Measurements from ENCODE around the gene MACO1.

Gene MACO1

DNA sequence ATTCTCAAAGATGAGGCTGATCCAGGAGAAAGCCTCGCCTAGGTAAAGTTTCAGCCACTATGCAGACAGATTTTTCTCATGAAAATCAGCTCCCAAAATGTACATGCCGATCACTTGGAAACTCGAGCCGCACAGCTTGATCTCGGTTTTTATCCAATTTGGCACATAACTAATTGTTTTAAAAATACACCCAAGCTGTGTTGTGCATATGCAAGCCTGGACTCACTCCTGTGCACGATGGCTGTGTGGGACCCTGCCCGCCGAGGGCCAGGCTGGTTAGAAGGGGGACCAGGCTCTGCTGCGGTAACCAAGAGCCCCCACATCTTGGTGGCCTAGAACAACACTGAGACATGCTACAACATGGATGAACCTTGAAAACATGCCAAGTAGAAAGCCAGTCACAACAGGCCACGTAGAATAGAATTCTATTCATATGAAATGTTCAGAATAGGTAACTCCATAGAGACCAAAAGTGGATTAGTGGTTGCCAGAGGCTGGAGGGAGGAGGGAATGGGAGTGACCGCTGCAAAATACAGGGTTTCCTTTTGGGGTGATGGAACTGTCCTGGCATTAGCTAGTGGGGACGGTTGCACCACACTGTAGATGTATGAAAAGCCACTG, 96.6 kb downstream of the MACO1 start:
- no peak for DNase-seq

DNA sequence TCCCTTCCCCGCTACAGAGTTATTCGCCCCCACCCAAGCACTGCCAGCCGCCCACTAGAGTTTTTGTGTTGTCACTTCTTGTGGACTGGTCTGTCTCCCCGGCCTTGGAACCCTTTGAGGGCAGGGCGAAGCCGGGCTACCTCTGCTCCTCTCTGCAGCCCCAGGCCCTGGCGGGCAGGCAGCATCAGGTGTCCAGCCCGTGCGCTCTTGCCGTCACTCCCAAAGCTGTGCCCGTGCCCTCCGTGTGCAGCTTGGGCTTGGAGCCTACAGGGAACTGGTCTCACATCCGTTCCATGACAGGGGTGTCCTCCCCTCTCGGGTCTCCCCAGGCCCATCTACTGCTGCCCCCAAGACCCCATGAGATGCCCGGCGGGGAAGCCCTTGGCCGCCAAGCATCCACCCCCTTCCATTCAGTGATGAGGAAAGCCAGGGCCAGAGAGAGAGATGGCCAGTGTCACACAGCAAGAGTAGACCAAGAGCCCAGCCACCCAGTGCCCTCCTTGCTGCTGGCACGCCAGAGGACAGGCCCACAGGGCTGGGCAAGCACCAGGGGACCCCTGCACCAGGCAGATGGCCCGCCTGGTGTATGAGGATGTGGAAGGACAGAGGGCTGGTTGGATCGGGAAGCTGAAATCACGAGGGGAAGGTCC, 97.4 kb downstream of the MACO1 start:
- DNase-seq, result no peak

DNA sequence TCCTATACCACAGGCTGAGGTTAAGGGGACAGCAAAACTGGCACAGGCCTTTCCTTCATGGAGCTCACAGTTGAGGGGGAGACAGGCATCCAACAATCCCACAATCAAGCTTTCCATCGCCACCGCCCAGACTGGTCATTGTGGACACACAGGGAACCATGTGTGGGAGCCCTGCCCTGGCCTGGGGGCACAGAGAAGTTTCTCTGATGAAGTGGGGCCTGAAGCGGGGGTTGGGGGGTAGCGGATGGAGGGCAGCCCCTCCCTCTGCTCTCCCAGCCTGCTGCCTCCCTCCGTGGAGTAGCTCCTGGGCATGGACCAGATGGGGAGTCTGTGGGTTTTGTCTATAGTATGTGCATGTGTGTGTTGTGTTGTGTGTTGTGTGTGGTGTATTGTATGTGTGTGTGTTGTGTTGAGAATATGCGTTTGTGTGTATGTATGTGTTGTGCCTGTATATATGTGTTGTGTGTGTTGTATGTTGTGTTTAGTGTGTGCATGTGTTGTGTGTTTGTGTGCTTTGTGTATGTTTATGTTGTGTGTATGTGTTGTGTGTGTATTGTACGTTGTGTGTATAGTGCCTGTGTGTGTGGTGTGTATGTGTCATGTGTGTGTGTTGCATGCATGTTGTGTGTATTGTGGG, 98.3 kb downstream of the MACO1 start:
- DNase-seq, result no peak

DNA sequence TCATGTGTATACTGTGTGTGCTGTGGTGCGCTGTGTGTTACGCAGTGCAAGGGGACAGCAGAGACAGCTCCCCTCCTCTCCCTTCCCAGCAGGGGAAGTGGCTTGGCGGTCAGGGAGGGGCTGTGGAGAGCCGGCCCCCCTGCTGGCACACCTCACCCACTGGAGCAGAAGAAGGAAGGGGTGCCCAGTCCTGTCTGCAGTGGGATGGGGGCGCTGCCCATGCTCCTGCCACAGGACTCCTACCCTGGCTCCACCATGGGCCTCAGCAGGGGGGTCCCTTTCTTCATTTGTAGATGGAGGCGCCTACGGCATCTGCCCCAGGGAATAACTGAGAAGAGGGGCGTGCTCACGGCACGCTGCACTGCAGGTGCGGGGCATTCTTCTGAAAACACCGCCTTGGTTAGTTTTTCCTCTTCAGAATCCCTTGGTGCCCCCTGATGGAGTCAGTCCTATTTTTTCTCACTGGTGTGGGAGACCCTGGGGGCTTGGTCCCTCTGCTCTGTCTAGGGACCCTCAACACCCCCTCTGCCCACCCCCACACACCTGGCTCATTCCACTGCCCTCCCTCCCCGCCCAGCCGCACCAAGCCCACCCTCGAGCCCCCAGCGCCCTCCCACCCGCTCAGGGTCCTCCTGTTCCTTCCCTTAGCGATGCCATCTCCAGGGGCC, 99.0 kb downstream of the MACO1 start:
- no peak for DNase-seq

DNA sequence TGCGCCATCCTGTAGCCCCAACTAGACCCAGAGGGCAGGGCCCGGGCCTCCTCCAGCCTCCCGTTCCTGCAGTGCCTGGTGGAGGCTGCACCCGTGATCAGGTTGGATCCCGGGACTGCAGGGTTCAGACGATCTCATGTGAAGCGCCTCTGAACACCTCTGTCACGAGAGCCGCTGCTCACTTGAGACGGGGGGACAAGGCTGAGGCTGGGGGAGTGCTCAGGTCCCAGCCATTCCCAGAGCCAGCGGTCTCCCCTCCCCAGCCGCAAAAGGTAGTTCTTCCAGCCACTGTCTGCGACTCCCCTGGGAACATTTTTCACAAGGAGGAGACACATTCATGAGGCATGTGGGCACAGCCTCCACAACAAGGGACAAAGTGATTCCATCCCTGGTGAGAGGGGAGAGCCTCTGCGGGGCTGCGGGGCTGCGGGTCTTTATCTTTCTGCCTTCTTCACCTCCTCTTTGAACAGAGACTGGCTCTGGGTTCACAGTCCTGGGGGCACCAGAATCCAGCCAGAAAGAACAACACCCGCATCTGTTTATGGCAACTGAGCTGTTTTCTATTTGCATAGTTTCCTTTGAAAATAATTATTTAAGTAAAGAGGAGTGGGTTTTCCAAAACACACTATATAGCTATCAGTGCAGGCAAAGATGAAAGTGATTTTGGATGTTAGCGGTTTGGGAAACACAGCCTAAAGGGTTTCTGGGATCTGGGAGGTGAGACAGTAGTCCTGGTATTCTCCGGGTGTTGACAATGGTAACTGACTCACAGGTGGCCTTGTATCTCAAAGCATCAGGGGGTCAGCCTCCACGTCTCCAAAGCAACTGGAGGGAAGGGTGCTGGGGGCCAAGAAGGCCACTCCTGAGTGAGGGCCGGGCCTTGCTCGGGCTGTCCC, 99.7 kb downstream of the MACO1 start:
- no peak for DNase-seq

DNA sequence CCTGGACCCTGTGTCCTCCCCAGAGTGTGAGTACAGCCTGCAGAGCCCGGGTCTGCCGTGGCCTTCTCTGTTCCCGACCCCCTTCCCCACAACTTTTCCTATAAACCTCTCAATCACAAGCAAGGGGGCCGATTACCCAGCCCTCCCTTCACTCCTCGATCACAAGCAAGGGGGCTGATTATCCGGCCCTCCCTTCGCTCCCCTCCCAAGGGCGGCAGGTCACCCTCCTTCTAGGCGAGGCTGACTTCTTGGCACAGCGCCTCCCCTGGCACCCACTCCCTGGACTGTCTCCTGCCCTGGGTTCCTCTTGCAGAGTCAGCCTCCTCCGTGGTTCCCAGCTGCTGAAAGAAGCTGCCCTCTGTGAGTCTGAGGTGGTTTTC, 100.4 kb downstream of the MACO1 start:
- no peak for DNase-seq

DNA sequence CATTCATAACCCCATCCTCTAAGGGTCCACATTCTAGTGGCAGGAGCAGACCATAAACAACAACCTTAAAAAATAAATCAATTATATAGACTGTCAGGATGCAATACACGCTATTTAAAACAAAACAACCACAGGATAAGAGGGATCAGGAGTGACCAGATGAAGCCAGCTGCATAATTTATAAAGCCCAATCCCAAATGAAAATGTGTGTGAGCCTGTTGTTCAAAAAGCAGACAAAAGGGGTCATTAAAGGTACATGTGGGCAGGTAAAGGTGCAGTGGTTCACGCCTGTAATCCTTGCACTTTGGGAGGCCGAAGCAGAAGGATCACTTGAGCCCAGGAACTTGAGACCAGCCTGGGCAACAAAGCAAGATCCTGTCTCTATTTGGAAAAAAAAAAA, 102.3 kb downstream of the MACO1 start:
- no peak for DNase-seq

DNA sequence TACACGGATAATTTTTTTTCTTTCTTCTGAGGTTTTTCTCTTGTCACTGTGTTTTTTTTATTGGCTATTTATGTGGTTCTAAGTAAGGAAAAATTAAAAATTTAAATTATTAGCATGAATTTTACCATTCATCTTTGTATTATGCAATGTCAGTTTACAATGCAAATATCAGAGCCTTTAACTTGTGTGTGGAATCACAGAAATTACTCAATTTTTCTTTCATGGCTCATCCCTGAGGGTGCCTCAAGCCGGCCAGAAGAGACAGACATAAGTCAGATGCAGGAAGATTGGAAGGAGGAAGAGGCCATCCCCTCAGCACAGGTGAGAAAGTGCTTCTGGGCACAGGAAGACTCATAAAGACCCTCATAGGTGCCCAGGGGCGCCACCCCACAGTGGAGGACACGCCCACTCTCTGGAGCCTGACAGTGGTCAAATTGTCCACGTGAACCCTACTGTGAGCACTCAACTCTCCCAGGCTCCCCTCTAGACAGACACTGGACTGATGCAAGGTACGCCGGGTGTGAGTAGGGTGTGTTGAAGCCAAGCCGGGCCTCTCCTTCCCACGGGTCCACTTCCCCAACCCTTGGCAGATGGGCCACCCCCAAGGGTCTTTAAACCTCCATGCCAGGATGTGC, 103.2 kb downstream of the MACO1 start:
- DNase-seq, result no peak

DNA sequence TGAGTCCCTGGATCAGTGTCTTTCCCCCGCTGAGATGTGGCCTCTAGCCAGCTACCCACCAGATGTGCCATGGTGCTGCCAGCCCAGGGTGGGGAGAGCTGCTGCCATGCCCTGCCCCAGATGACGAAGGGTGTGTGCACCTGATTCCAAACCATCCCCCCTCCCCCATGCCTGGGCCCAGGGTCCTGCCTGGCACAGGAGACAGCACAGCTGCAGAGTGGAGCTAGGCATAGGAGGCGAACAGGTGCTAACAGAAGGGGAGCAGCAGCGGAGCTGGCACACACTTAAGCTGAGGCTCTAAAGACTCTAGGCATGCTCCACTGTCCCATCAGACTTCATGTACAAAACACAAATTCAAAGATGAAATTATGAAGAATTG, 103.7 kb downstream of the MACO1 start:
- no peak for DNase-seq

DNA sequence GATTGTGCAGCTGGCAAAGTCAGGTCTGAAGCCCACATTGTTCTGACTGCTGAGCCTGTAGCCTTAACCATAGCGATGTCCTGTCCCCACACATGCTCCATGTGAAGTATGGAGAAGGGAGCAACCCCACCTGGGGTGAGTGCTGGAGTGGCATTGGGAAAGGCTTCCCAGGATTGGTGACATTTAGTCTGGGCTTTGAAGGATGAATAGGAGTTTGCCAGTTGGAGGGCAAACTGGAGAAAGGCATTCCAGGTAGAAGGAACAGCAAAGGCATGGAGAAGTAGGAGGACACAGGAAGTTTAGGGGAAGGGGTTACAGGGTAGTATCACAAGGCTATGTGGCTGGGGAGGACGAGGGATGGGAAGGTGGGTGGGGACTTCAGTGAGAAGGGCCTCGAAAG, 105.4 kb downstream of the MACO1 start:
- no peak for DNase-seq

DNA sequence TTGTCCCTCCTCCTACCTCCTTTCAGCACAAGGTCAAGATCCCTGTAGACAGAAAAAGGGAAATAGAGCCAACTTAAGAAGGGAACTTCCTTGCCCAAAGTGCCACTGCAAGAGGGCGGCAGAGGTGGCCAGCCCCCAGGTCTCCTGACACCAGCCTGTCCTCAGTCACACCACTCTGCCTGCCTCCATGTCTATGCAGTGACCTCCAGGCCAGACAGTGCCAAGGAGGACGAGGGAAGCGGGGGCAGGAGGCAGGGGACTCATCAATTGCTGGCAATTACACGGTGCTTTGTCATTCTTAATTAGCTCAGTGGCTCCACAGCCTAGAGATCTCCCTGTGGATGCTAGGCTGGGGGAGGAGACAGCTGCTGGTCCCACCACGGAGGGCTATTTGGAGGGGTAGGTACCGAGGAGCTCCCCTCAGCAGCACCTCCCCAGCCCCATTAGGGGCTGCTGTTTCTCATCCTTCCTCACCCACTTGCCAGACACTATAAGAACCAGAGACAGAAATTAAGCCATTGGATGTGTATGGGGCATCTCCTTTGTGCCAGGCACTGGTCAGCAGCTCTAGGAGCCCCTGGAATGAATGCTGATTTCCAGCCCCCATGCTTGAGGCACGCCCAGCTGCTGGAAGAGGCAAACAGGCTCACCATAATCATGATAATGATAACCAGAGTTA, 106.6 kb downstream of the MACO1 start:
- DNase-seq, result no peak

DNA sequence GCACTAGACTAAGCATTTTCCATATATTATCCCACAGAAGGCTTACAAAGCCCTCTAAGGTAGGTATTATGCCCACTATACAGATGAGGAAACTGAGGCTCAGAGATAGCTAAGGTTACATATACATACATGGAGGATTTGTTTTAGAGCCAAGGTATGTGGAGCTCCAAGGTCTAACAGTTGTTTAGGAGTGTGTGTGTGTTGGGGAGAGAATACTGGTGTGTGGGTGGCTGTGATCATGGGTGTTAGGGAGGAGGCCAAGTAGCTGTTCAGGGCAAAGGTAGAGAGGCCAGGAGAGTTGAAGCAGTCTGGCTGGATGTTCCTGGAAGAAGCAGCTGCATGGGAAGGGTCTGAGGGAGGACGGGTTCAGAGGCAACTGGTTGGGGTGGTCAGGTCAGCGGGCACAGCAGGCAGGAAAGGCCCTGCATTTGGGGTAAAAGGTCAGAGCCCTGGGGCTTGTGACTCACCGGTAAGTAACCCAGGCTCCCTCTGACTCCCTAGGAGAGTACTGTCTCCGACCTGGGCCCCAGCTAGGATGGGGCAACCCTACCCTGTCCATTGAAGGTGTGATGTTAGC, 107.6 kb downstream of the MACO1 start:
- no peak for DNase-seq

DNA sequence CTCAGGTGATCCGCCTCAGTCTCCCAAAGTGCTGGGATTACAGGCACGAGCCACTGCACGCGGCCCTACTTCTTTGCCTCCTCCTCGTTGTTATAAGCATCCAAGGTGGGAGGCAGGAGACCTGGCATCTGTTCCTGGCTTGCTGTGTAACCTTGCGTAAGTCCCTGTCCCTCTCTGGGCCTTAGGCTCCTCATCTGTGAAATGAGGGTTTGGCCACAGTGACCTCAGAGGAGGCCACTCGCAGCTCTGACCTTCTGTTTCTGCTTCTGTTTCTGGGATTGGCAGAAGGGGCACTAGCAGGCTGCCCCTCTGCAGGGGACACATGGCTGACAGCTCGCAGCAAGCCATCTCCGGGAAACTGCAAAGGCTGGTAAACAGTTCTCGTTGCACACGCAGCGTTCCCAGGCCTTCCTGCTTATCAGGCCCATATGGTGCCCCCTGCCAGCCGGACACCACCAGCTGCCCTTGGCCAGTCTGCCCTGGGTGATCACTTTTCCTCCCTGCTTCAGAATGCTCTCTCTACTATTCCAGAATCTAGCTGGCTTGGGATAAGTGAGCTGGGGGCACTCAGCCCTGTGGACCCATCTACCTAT, 110.1 kb downstream of the MACO1 start:
- DNase-seq, result no peak

DNA sequence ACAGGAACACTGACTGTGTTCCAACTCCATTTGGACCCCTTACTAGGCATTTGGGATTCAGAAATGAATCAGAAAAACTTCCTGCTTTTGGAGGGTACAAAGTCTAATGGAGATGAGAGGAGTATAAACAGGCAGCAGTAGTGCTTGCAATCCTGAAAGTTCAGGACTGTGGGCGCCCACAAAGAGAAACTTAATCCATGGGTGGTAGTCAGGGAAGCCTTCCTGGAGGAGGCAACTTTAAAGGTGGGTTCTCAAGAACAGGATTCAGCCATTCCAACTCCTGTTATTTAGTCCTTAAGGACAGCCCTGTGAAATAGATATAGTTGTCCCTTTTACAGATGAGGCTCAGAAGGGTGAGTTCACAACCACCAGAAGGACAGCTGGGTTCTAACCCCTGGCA, 110.7 kb downstream of the MACO1 start:
- DNase-seq, result no peak

DNA sequence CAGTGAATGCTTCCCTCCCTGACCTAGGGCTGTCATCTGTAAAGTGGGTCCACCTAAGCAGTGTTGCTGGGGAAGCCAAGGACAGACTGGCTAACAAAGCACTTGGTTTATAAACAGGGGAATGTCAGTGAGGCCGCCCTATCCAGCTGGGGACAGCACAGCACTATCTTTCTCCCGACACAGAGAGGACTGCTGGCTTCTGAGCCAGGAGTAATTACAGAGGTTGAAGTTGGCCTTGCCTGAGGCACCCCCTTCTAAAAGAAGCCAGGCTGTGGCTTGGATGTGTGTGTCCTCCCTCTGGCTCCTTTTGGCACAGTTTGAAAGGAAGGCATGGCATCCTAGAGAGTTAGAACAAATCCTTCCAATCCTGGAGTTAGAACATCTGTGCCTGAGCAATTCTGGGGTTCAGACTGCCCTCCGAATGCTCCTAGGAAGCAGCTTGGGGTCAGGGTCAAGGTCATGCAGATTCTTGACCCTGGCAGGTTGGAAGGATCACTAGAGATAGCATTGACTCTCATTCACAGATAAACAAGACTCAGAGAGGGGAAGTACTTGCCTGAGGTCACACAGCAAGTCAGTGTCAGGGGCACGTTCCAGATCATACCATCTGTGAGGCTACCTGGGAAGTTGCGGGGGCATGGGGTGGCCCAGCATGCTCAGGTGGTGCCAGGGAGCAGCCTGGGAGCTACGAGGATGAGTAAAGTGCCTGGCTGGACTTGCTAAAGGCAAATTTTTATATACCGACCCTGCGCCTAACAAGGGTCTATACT, 111.4 kb downstream of the MACO1 start:
- no peak for DNase-seq

DNA sequence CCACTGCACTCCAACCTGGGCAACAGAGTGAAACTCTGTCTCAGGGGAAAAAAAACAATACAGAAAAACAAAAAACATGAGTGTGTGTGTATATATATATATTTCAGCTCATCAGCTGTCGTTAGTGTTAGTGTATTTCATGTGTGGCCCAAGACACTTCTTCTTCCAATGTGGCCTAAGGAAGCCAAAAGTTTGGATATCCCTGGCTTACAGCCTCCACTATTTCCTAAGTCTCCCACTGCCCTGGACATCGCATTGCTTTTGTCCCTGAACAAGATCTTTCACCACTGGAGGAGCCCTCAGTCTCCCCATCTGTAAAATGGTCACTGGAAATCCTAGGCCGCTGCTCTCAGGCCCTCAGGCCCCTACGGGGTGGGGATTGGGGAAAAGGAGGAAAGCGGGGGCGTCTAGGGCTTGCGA, 112.3 kb downstream of the MACO1 start:
- DNase-seq, result no peak

DNA sequence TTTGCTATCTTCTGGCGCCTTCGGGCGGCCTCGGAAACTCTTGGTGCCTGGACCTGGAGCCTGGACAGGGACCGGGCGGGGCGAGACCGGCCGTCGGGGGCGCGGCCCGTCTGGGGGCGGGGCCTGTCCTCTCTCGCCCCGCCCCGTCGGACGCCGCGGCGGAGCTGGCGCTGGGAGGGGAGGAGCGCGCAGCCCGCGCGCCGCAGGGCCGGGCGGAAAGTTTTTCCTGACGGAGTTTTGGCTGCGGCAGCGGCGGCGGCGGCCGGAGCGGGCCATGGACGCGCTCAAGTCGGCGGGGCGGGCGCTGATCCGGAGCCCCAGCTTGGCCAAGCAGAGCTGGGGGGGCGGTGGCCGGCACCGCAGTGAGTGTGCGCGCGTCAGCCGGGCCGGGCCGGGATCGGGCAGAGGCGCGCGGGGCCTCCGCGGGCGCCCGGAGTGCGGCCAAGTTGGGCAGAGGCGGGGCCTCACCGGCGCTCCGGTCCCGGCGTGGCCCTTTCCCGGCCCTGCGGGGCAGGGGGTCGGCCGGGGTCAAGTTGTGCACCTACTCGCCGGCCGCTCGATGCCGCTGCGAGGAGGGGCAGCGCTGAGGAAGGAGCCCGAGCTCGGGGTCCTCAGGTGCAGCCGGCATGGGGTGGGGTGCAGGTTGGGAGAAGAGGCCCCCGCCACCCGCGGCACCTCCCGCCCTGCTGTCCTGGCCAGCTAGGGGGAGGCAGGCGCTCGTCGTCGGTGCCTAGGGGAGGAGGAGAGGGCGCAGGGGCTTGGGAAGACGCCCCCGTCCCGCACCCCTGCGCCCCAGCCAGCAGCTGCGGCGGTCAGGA, 112.9 kb downstream of the MACO1 start, which contains the start of gene LDLRAP1:
Gene LDLRAP1, plus strand, starts transcription at position 182 of the 818 bp plus-strand sequence. Its CDS starts 93 bp downstream, at position 275.
- peak; percentile 65 for DNase-seq

DNA sequence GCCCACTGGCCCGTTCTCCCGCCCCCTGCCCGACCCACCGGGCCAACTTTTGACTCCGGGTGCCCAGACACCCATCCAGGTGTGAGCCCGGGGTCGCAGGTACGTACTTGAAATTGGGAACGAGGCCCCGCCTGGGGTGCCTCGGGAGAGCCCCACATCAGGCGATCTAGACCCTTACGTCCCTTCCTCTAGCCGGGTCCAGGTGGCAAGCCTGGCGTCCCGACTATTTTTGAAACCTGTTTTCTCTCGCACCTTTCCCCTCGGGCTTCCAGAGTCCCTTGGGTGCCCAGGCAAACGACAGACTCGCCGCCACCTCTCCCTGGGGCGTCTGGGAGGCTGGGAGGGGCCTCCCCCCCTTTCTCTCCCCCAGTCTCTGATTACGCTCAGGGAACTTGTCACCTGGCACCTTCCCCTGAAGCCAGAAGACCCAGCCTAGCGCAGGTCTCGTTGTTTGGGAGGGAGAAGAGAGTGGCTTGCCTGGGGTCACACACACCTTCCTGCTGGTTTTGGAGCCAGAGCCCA, 113.6 kb downstream of the MACO1 start:
- DNase-seq, result no peak

DNA sequence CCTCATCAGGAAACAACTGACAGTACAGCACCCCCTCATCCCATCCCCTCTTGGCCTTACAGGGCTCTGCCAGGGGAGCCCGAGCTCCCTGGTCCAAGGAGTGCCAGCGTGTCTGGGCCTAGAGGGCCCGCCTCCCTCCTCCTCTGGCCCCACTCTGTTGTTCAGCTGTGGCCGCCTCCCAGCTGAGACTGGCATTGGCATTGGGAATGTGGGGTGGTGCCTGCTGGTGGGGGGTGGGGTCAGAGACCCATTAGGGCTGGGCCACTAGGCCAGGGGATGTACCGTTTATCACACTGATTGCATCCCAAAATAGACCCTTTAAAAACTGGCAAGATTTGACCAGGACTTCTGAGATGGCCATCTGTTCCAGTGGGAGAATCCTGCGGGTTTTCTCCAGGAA, 114.1 kb downstream of the MACO1 start:
- DNase-seq, result no peak

Measured in NCI-H226 (cell line).